Activated gamma-delta T cell treated with anti-CD3 and anti-CD28 coated beads, Interleukin-2, amount 50 U/mL, for 16 hours (primary cell): ENCODE measurements around the gene TBC1D3I.
"Not testable (repeated sequence)": the region's sequence is repeated elsewhere in the genome, so short reads cannot be mapped to it uniquely, and the experiment has no call there.

Experiments
- DNase-seq: peaks from one replicate; pipeline ENCODE4 v3.0.0-alpha.2; 2020; ENCODE audit warnings: low read depth

The TBC1D3I gene

GRCh38 chr17:36264470-36264869 is at the start of gene TBC1D3I:
Gene TBC1D3I, minus strand, starts transcription at chr17:36264570. Its CDS starts 1,585 bp downstream, at chr17:36262985.
- DNase-seq, result not testable (repeated sequence)

- DNase-seq, result not testable (repeated sequence)
These were observed 30.8 kb upstream of the TBC1D3I start for GRCh38 chr17:36295161-36295560.

GRCh38 chr17:36289965-36290612 is 25.7 kb upstream of the TBC1D3I start:
- DNase-seq, result not testable (repeated sequence)

- DNase-seq, result not testable (repeated sequence)
These were observed 19.8 kb upstream of the TBC1D3I start for GRCh38 chr17:36284219-36284618.

GRCh38 chr17:36283256-36283655 is 18.9 kb upstream of the TBC1D3I start:
- DNase-seq, result not testable (repeated sequence)

- DNase-seq, result not testable (repeated sequence)
These were observed 22.3 kb downstream of the TBC1D3I start for GRCh38 chr17:36242046-36242445.

GRCh38 chr17:36229644-36230043 is 34.7 kb downstream of the TBC1D3I start:
- peak; percentile 31 for DNase-seq

GRCh38 chr17:36222967-36223366 is 41.4 kb downstream of the TBC1D3I start:
- not testable (repeated sequence) for DNase-seq

- not testable (repeated sequence) for DNase-seq
These were observed 42.7 kb downstream of the TBC1D3I start for GRCh38 chr17:36221581-36222100.

- not testable (repeated sequence) for DNase-seq
These were observed 43.4 kb downstream of the TBC1D3I start for GRCh38 chr17:36220737-36221580.

GRCh38 chr17:36219556-36219955 is 44.8 kb downstream of the TBC1D3I start:
- DNase-seq, result not testable (repeated sequence)

GRCh38 chr17:36215406-36216308 is 48.7 kb downstream of the TBC1D3I start:
- not testable (repeated sequence) for DNase-seq

GRCh38 chr17:36214918-36215317 is 49.5 kb downstream of the TBC1D3I start:
- no peak for DNase-seq

- DNase-seq, result no peak
These were observed 50.7 kb downstream of the TBC1D3I start for GRCh38 chr17:36213695-36214094.

GRCh38 chr17:36212966-36213365 is 51.4 kb downstream of the TBC1D3I start:
- no peak for DNase-seq

- no peak for DNase-seq
These were observed 52.1 kb downstream of the TBC1D3I start for GRCh38 chr17:36212272-36212605.

- DNase-seq, result not testable (repeated sequence)
These were observed 52.7 kb downstream of the TBC1D3I start for GRCh38 chr17:36211484-36212271.

GRCh38 chr17:36210439-36211211 is 53.7 kb downstream of the TBC1D3I start, which contains the start of gene CCL4L2:
Gene CCL4L2, plus strand, starts transcription at chr17:36211063.
- not testable (repeated sequence) for DNase-seq

GRCh38 chr17:36209575-36209974 is 54.8 kb downstream of the TBC1D3I start:
- no peak for DNase-seq

GRCh38 chr17:36207383-36207782 is 57.0 kb downstream of the TBC1D3I start:
- not testable (repeated sequence) for DNase-seq
